Measurements from ENCODE around the gene PHYHIPL.

The PHYHIPL gene

DNA sequence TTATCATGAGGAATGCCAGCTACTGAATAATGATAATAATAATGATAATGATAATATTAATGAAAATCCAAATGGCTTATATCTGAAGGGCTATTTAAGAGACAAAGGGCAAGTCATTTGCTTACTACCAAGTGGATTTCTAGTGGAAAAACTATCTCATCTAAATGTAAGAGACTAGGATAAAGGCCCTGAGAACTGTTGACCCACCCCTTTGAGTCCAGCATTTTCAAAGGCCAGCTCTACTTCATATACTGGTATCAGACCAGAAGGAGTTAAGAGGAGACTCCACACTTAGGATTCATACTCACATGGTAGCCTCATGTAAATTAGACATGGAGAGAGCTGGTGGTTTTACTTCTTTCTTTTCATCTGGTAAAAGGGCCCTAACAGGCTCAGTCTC lies 76.0 kb downstream of the PHYHIPL start:
- FAIRE-seq (no peak), DNase-seq (ENCODE audit: low spot score) (no peak)

DNA sequence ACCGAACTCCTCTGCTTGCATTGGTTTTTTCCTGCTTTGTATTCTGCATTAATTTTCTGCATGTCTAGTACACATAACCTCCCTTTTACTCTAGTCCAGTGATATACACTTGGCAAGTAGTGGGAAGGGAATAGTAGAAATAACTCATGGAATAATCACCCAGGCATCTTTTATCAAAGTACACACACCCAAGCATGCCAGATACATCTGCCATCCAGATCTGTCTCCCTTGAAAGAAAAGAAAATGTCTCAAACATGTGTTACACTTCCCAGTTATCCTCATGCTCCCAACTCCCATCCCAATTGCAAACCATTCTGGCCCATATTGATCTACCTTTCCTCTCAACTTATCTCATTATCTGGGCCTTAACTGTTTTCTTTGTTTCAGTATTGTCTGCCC lies 79.0 kb downstream of the PHYHIPL start:
- no peak for DNase-seq (ENCODE audit: low spot score)
- FAIRE-seq = no peak

- FAIRE-seq = no peak
These were observed 80.8 kb downstream of the PHYHIPL start for GRCh38 chr10:59257224-59257623.

GRCh38 chr10:59258890-59259289 lies 82.4 kb downstream of the PHYHIPL start:
- DNase-seq (ENCODE audit: low spot score) = no peak
- no peak for FAIRE-seq

More at GRCh38 chr10:59257224-59257623, 80.8 kb downstream of the PHYHIPL start:
- DNase-seq (ENCODE audit: low spot score) = no peak

DNA sequence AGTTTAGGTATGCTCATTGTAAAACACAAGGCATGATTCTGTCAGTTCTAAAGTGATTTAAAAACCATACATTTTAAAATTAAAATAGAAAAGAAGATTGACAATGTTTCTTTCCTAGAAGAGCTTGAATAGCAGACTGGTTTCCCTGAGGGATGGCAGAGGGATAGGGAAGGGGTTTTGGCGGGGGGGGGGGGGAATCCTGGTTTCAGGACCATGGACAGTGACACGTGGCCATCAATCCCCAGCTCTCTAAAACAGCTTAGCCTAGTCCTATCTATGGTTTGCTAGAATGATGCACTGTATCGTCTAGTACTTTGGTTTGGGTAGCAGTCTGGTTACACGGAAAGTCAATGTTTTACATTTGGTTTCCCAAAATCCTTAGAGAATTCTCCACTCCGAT lies 88.7 kb downstream of the PHYHIPL start:
- FAIRE-seq (no peak), DNase-seq (ENCODE audit: low spot score) (no peak)

DNA sequence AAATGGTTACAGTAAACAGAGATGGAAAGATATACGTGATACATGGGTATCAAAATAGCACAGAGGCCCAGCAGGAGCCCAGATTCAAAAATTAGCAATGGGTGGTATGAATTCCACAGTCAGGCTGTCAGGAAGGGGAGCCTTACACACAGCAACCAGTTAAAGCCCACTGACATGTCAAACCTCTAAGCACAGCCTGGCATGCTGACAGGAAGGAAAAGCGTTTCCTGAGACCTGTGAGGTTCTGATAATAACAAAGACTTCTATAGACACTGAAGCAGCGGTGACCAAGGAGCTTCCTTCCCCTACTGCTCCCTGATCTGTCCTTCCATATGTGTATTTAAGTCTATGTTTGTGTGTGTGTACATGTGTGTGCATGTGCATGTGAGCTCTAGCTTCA lies 89.9 kb downstream of the PHYHIPL start:
- no peak for FAIRE-seq
- DNase-seq (ENCODE audit: low spot score) = no peak

DNA sequence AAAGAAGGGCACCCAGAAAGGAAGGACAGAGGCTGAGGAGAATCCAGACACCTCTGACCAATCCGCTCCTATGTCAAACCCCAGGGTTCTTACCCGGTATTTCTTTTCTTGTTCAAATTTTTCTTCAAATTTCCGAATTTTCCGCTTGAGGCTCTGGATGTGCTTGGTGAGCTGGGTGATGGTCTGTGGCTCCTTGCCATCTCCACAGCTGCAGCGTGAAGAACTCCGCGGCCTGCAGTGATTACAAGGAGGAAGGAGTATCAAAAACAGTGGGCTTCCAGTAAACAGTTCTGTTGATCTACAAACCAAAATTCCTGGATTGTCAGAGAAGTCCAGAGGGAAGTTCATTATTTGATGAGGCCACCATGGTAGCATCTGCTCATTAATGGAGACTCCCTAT lies 92.0 kb downstream of the PHYHIPL start:
- no peak for DNase-seq (ENCODE audit: low spot score)
- no peak for FAIRE-seq

DNA sequence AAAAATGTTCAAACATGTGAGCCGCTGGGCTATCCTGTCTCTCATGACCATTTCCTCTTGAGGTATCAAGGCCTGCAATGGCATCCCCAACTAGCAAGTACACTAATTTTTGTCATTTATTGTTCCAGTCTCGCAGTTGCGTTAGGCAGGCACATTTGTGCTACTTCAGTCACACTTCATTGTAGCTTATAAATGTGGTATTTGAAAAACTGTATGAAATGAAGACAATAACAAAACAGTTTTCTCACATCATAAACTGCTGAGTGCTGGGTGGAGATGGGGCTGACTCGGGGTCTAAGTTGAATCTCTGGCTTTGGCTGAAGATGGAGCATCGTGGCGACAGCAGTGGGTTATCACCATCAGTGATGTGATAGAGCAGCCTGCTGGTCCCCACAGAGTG lies 93.2 kb downstream of the PHYHIPL start:
- DNase-seq (ENCODE audit: low spot score) (no peak), FAIRE-seq (no peak)

- FAIRE-seq (no peak), DNase-seq (ENCODE audit: low spot score) (no peak)
These were observed 94.0 kb downstream of the PHYHIPL start for GRCh38 chr10:59270492-59270891.

GRCh38 chr10:59271160-59271559 lies 94.7 kb downstream of the PHYHIPL start:
- DNase-seq (ENCODE audit: low spot score) = no peak
- FAIRE-seq = no peak

DNA sequence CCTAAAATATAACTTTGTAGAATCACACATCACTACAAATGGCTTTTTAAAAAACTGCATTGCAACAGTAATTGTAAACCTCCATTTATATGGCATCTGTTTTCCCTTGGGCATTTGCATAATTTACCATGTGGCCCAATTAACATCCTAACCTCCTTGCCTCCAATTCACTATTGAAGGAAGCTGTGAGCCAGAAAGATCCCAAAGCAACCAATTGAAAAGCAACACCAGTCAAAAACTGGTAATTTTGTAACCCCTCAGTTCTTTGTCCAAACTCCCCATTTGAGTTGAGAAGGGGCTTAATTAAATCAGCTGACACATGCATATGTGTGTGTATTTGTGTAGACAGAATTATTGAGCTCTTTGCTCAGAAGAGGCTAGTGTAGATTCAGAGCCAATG lies 95.6 kb downstream of the PHYHIPL start:
- FAIRE-seq = no peak

DNA sequence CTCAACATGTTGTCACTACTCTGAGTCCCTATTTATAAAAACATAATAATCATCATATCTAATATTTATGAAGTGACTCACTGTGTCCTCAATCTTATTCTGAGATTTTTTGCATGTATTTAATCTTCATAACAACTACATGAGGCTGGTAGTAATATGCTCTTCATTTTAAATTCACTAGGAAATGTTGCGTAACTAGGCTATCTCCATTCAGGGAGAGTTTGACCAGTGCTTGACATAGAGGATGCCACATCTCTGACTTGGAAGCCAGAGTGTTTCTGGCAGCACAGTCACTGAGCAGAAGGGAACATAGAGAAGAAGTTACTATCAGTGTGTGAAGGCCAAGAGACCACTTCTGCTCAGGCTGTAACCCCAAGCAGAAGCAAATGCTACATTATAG lies 97.0 kb downstream of the PHYHIPL start:
- FAIRE-seq = no peak
- no peak for DNase-seq (ENCODE audit: low spot score)

More for the DNA sequence above, 95.6 kb downstream of the PHYHIPL start:
- DNase-seq (ENCODE audit: low spot score) = no peak

- no peak for DNase-seq (ENCODE audit: low spot score)
- no peak for FAIRE-seq
These were observed 99.7 kb downstream of the PHYHIPL start for GRCh38 chr10:59276133-59276532.

- DNase-seq (ENCODE audit: low spot score) = no peak
- FAIRE-seq = no peak
These were observed 100.5 kb downstream of the PHYHIPL start for GRCh38 chr10:59276919-59277318.

GRCh38 chr10:59279476-59279875 lies 103.0 kb downstream of the PHYHIPL start:
- no peak for FAIRE-seq
- DNase-seq (ENCODE audit: low spot score) = no peak

GRCh38 chr10:59279991-59280505 lies 103.6 kb downstream of the PHYHIPL start:
- DNase-seq (ENCODE audit: low spot score) (no peak), FAIRE-seq (no peak)

GRCh38 chr10:59281861-59282260 lies 105.4 kb downstream of the PHYHIPL start:
- no peak for FAIRE-seq
- no peak for DNase-seq (ENCODE audit: low spot score)

DNA sequence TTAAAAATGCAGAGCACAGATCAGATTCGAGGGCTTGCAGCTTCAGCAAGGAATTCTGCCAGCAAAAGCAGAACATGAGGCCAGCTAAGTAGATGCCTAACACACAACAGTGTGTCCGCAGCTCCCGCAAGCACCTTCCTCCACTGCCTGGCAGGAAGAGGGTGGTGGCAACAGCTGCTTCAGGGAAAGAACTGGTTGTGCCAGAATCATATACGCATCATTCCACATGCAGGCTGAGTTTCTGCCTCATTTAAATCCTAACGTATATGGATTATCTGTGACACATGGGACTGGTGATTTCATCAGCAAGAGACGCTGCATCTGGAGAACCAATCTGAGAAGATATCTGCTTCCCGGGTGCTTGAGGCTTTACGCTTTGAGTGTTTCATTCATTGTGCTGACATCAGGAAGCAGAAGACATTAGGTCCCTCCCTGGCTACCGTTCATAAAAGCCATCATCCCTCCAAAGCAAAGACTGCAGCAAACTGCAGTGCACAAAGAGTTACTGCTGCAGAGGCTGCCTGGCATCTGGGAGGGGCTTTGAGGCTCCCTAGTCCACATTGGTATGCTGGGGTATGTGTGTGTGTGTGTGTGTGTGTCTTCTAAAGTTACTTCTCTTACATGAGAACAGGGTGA lies 107.1 kb downstream of the PHYHIPL start:
- no peak for DNase-seq (ENCODE audit: low spot score)
- no peak for FAIRE-seq

GRCh38 chr10:59284118-59284975 lies 107.9 kb downstream of the PHYHIPL start:
- no peak for FAIRE-seq

DNA sequence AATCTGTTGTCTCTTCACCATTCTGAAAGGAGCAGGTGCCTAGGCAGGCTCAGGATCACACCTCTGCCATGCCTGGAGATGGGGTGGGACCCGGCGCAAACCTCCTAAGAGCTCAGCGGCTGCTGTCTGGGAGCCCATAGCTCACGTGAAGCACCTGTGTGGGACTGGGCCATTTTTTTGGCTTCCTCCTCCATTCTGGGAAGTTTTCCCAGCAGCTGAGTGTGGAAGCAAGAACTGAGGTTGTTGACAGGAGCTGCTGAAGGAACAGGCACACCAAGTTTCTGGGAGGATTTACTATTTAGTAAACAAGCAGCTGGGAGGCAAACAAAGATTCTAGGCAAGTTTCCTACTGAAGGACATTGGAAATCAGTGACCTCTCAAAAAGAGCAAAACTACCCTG lies 108.6 kb downstream of the PHYHIPL start:
- no peak for FAIRE-seq
- DNase-seq (ENCODE audit: low spot score) = no peak

More at GRCh38 chr10:59284118-59284975, 107.9 kb downstream of the PHYHIPL start:
- no peak for DNase-seq (ENCODE audit: low spot score)

DNA sequence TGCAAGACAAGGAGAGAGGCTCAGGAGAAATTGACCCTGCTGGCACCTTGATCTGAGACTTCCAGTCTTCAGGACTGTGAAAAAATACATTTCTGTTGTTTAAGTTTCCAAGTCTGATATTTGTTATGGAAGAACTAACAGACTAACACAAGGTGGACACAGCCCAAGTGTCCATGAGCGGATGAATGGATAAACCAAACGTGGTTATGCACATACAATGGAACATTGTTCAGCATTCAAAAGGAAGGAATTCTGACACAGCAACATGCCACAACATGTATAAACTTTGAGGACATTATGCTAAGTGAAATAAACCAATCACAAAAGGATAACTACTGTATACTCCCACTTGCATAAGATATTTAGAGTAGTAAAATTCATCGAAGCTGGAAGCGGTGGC lies 109.4 kb downstream of the PHYHIPL start:
- no peak for FAIRE-seq
- no peak for DNase-seq (ENCODE audit: low spot score)

DNA sequence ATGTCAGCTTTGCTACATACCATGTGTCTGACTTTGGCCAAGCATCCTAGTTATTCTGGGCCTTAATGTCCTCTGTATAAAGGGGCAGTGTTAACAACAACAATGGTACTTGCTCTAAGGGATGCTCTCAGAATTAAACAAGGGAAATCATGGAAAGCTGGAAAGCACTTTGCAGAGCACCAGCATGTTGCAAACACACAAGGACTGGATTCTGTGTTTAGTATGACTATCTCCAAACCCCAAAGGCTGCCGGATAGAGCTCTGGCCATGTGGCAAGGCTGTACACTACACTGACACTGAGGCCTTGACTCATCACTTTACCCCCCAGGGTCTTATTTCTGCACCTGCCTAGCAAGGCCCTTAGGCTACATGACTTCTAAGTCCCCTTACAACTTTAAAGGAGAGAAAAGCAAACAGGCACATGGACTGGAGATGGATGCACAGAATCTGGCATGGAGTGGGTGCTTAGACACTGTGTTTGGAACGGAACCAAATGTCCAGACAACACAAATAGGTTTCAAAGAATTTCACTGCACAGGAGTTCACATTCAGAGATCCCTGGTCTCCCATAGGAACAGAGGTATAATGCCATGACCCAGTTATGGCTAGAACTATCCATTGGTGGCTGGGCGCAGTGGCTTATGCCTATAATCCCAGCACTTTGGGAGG lies 111.3 kb downstream of the PHYHIPL start:
- DNase-seq (ENCODE audit: low spot score) = no peak
- no peak for FAIRE-seq
